ENCODE data around the gene CASD1. TPM values are rescaled to one million over a fixed set of nuclear protein-coding genes. Genes with fewer than 3 reads are reported as not detected.

CASD1 gene
- total and polyA plus RNA-seq, 10 of the 15 experiments (the other 5 are each of a cell fraction or from before 2014, with no cell fraction given) = 4.0 to 18.6 (median 10.7) TPM

DNA sequence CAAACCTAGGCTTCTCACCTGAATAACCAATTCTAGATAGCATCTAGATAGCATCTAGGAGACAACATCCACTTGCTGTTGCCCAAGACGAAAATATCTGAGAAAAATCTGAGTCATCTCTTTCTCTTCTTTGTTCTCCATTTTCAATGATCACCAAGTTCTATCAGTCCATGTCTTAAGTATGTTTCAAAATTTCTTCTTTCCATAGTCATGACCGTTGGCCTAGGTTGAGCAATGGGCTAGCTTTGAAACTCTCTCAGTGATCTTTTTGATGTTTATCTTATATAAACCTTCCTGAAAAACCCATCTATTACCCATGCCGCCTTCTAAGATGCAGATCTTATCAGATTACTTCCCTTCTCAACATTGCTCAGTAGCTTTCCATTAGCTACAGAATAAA, 23.4 kb upstream of the CASD1 start:
- Histone ChIP-seq H3K79me2 (ENCODE audit: control insufficient read depth, insufficient read depth, low read length) (no peaks in the 10 kb centered on the region), H3K9ac (ENCODE audit: control insufficient read depth, insufficient read depth, low read length) (no peak overlapping the region), H3K27me3 (replicated peaks in 1 of 2; ENCODE audit: control insufficient read depth in 2 of 2, insufficient read depth in 2 of 2, low read length in 1 of 2) (no peaks in the 10 kb centered on the region; a peak in 1 of 4 replicates), H3K4me1 (ENCODE audit: control insufficient read depth, insufficient read depth, low read length) (no peaks in the 10 kb centered on the region), H2AFZ (ENCODE audit: control insufficient read depth, low read depth, low read length) (no peak overlapping the region), H4K20me1 (ENCODE audit: control insufficient read depth, insufficient read depth) (no peaks in the 10 kb centered on the region), H3K36me3 (ENCODE audit: control insufficient read depth in 2 of 2, insufficient read depth in 2 of 2, low read length in 1 of 2) (no peaks in the 10 kb centered on the region), H3K27ac (ENCODE audit: control insufficient read depth, insufficient read depth) (no peak overlapping the region), H3K9me3 (replicated peaks; ENCODE audit: control insufficient read depth, insufficient read depth, low read length) (no peaks in the 10 kb centered on the region; the same call in 2 of the 3 replicates), H3K4me2 (ENCODE audit: control insufficient read depth, insufficient read depth) (no peak overlapping the region), H3K4me3 (no peak overlapping the region)
- FAIRE-seq (no peak), DNase-seq (ENCODE audit: low read depth, low spot score) (no peak), ATAC-seq (no peak)
- no TSS peak for BruUV-seq (replicated peaks)
- 43% methylated on average over 3 of the region's 3 CpGs for WGBS (ENCODE audit: insufficient coverage, insufficient replicate concordance, low lambda C conversion rate, missing lambda C conversion rate)
- intact Hi-C loops (cut with micrococcal nuclease; ENCODE audit: unreplicated experiment) (no loop called here), in situ Hi-C loops (cut with MboI) (no loop called here)
- ChIA-PET POLR2A (no interaction called here), SMC1A (ENCODE audit: uncharacterized antibody, unreplicated experiment) (interaction anchor here (0.9 kb wide), 1 partner anchor 995 kb away, joined by 3 read pairs; no protein-coding TSS in a partner anchor), RAD21 (ENCODE audit: unreplicated experiment) (interaction anchor here (0.9 kb wide), 1 partner anchor 991 kb away, joined by 4 read pairs; no protein-coding TSS in a partner anchor), CTCF (no interaction called here)
- TF ChIP-seq, protein P1, sequence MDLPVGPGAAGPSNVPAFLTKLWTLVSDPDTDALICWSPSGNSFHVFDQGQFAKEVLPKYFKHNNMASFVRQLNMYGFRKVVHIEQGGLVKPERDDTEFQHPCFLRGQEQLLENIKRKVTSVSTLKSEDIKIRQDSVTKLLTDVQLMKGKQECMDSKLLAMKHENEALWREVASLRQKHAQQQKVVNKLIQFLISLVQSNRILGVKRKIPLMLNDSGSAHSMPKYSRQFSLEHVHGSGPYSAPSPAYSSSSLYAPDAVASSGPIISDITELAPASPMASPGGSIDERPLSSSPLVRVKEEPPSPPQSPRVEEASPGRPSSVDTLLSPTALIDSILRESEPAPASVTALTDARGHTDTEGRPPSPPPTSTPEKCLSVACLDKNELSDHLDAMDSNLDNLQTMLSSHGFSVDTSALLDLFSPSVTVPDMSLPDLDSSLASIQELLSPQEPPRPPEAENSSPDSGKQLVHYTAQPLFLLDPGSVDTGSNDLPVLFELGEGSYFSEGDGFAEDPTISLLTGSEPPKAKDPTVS (IDR thresholded peaks at IDR 0.05; ENCODE audit: low read depth, low read length) = no peak
- TF ChIP-seq ATF7 (IDR thresholded peaks at IDR 0.05; ENCODE audit: low read depth) = no peak
- TF ChIP-seq MYB (IDR thresholded peaks at IDR 0.05; ENCODE audit: borderline replicate concordance, low read depth, low read length) = no peak
- TF ChIP-seq ZNF274 (IDR thresholded peaks at IDR 0.05; ENCODE audit: insufficient read depth, insufficient read length) = no peak
- no peak for TF ChIP-seq ESRRA (IDR thresholded peaks at IDR 0.05; ENCODE audit: low read length)
- no peak for TF ChIP-seq PBX3 (IDR thresholded peaks at IDR 0.05; ENCODE audit: insufficient replicate concordance, low read depth, low read length)
- no peak for TF ChIP-seq ZNF687 (IDR thresholded peaks at IDR 0.05)
- TF ChIP-seq FOS (IDR thresholded peaks at IDR 0.05; ENCODE audit: borderline replicate concordance, extremely low read depth, insufficient read length) = no peak
- TF ChIP-seq PML (IDR thresholded peaks at IDR 0.05; ENCODE audit: low read length) = no peak
- no peak for TF ChIP-seq SKIL (IDR thresholded peaks at IDR 0.05; ENCODE audit: low read depth, poor library complexity, severe bottlenecking)
- TF ChIP-seq BMI1 (IDR thresholded peaks at IDR 0.05; ENCODE audit: borderline replicate concordance) = no peak
- TF ChIP-seq NFXL1 (IDR thresholded peaks at IDR 0.05; ENCODE audit: borderline replicate concordance) = no peak
- TF ChIP-seq TCF3 (IDR thresholded peaks at IDR 0.05; ENCODE audit: borderline replicate concordance, insufficient read depth, low read depth, low read length) = no peak

All from GM12878 (cell line).